Prostate gland (tissue), 2 donors: Measurements from ENCODE around the gene IPO11. TPM values are rescaled to one million over a fixed set of nuclear protein-coding genes. Genes with fewer than 3 reads are reported as not detected.
"Not testable (repeated sequence)": the region's sequence is repeated elsewhere in the genome, so short reads cannot be mapped to it uniquely, and the experiment has no call there.

Experiments used
- DNase-seq: peaks from one replicate; pipeline ENCODE4 v3.0.0-alpha.2; 2019; ENCODE audit warnings: low spot score
- H3K27ac ChIP-seq, 2 donors: fragments of 200-600 bp; sonication (generic); 2 replicates each; pipeline ENCODE4 v1.5.1; 2017 to 2019
- H3K27me3 ChIP-seq: fragments of 200-600 bp; sonication (generic); replicated peaks from 2 replicates; pipeline ENCODE4 v1.5.1; 2019; ENCODE audit not compliant: insufficient read depth
- H3K36me3 ChIP-seq, 2 donors: fragments of 200-600 bp; sonication (generic); 1 replicate in 1 of 2; 2 replicates in 1 of 2; pipeline versions ENCODE4 v1.5.1 to v1.8.1; 2017 to 2019
- H3K4me1 ChIP-seq: fragments of 200-600 bp; sonication (generic); replicated peaks from 2 replicates; pipeline ENCODE4 v1.5.1; 2019
- H3K4me3 ChIP-seq, 2 donors: fragments of 200-600 bp; sonication (generic); 2 replicates each; pipeline ENCODE4 v1.5.1; 2017 to 2019
- H3K9me3 ChIP-seq: fragments of 200-600 bp; sonication (generic); 2 replicates; pipeline ENCODE4 v1.5.1; 2017
- POLR2A ChIP-seq: fragments of 450-650 bp; IDR thresholded peaks from one replicate; pipeline ENCODE4 v1.6.1; 2016; ENCODE audit warnings: antibody characterized with exemption, mild to moderate bottlenecking
- POLR2AphosphoS5 ChIP-seq: sonication (generic); formaldehyde crosslinking; IDR thresholded peaks from one replicate; pipeline ENCODE4 v1.6.1; 2017; ENCODE audit warnings: antibody characterized with exemption
- WGBS: methylation state at CpG from one replicate; pipeline ENCODE4 v1.1.5; 2018; 5-methylcytosine and 5-hydroxymethylcytosine counted together
- intact Hi-C: fragments of 100-400 bp; cut with DNase I; formaldehyde crosslinking; loops from one replicate; pipeline ENCODE4 v1.14.2; 2022
- total RNA-seq, 2 donors: library from RNA; depleted of rRNA; stranded (reverse); fragments of >200 nt; gene quantifications; one replicate each; pipeline ENCODE4 v1.1.0, GENCODE V29; 2016
- TF ChIP-seq, protein P1 (sequence below), 4 experiments: fragments of 200-600 bp in 2 of 4; fragments of 450-650 bp in 2 of 4; sonication (generic) in 2 of 4; IDR thresholded peaks; 1 replicate in 3 of 4; 2 replicates in 1 of 4; pipeline ENCODE4 v1.5.1; 2016 to 2019; ENCODE audit warnings: antibody characterized with exemption in 4 of 4, mild to moderate bottlenecking in 2 of 4, moderate library complexity in 2 of 4

The IPO11 gene
- total RNA-seq, 2 donors from 2014 or later = 15.5 to 36.2 TPM

DNA sequence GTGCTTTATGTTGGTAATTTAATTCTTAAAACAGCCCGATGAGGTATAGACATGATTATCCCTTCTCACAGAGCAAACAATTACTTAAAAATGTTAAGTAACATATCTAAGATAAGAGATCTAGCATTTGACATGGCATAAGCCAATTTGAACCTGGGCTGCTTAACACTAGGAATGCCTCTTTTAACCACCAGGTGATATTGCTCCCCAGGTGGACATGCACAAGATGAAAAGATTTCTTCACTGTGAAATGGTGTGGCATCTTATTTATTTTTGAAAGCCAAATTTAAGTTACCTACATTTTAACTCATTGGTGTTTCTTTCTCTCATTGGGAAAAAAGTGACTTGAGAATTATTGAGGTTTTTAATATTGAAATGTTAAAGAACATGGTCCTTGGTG, 150.3 kb downstream of the IPO11 start:
- intact Hi-C loops = no loop called here
- H3K4me3 ChIP-seq = no peak overlapping the region
- no peaks in the 10 kb centered on the region for H3K9me3 ChIP-seq
- H3K27ac ChIP-seq = no peak overlapping the region
- no peak for TF ChIP-seq POLR2A
- TF ChIP-seq POLR2AphosphoS5 = no peak
- H3K4me1 ChIP-seq = no peaks in the 10 kb centered on the region
- H3K27me3 ChIP-seq = no peaks in the 10 kb centered on the region
- H3K36me3 ChIP-seq = no peaks in the 10 kb centered on the region
- 74% methylated on average over 1 of the region's 1 CpG for WGBS
- DNase-seq = no peak

DNA sequence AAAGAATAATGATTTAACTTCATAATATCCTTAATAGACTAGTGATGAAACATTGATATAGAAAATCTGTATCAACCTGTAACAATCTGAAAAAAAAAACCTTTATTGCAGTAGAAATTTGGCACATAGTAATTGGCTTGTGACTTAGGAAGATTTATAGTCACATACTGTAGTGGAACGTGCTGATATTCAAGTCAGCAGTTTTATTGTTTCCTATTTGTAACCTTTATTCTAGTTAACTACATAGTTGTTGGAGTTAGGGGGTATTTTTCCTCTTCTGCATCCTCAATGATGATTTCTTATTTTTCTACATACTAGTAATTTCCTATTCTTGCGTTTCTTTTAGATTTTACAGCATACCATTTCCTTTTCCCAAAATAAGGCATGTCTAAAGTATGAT, 151.5 kb downstream of the IPO11 start:
- H3K9me3 ChIP-seq = no peaks in the 10 kb centered on the region
- intact Hi-C loops = no loop called here
- no peak for TF ChIP-seq POLR2A
- TF ChIP-seq, protein P1, sequence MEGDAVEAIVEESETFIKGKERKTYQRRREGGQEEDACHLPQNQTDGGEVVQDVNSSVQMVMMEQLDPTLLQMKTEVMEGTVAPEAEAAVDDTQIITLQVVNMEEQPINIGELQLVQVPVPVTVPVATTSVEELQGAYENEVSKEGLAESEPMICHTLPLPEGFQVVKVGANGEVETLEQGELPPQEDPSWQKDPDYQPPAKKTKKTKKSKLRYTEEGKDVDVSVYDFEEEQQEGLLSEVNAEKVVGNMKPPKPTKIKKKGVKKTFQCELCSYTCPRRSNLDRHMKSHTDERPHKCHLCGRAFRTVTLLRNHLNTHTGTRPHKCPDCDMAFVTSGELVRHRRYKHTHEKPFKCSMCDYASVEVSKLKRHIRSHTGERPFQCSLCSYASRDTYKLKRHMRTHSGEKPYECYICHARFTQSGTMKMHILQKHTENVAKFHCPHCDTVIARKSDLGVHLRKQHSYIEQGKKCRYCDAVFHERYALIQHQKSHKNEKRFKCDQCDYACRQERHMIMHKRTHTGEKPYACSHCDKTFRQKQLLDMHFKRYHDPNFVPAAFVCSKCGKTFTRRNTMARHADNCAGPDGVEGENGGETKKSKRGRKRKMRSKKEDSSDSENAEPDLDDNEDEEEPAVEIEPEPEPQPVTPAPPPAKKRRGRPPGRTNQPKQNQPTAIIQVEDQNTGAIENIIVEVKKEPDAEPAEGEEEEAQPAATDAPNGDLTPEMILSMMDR (IDR thresholded peaks at IDR 0.05) = no peak
- no peak for TF ChIP-seq POLR2AphosphoS5
- H3K27ac ChIP-seq = no peak overlapping the region
- H3K4me3 ChIP-seq = no peak overlapping the region
- no peaks in the 10 kb centered on the region for H3K36me3 ChIP-seq
- H3K27me3 ChIP-seq = no peaks in the 10 kb centered on the region
- no peak for DNase-seq
- no peaks in the 10 kb centered on the region for H3K4me1 ChIP-seq
- 43% methylated on average over 2 of the region's 2 CpGs for WGBS

DNA sequence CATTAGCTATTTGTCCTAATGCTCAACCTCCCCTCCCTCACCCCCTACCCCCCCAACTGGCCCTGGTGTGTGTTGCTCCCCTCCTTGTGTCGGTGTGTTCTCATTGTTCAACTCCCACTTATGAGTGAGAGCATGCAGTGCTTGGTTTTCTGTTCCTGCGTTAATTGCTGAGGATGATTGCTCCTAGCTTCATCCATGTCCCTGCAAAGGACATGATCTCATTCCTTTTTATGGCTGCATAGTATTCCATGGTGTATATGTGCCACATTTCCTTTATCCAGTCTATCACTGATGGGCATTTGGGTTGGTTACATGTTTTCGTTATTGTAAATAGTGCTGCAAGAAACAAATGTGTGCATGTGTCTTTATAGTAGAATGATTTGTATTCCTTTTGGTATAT, 153.2 kb downstream of the IPO11 start:
- H3K4me1 ChIP-seq, H3K27ac ChIP-seq, intact Hi-C loops, H3K27me3 ChIP-seq, H3K4me3 ChIP-seq, H3K9me3 ChIP-seq, DNase-seq, H3K36me3 ChIP-seq: not testable (repeated sequence)
- 68% methylated on average over 3 of the region's 3 CpGs for WGBS

DNA sequence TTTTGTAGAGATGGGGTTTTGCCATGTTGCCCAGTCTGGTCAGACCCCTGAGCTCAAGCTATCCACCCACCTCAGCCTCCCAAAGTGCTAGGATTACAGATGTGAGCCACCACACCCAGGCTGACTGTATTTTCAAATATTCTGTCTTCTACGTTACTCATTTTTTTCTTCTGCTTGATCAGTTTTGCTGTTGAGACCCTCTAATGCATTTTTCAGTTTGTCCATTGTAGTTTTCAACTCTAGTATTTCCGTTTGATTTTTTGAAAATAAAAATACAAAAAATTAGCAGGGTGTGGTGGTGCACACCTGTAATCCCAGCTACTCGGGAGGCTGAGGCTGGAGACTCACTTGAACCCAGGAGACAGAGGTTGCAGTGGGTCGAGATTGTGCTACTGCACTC, 155.6 kb downstream of the IPO11 start:
- H3K27ac ChIP-seq = no peak overlapping the region
- H3K4me1 ChIP-seq = no peaks in the 10 kb centered on the region
- H3K36me3 ChIP-seq = no peaks in the 10 kb centered on the region
- 99% methylated on average over 4 of the region's 4 CpGs for WGBS
- no peak for DNase-seq
- intact Hi-C loops = no loop called here
- TF ChIP-seq POLR2AphosphoS5 (no peak), POLR2A (no peak)
- TF ChIP-seq, protein P1 (IDR thresholded peaks at IDR 0.05) = no peak
- no peak overlapping the region for H3K4me3 ChIP-seq
- no peaks in the 10 kb centered on the region for H3K9me3 ChIP-seq
- H3K27me3 ChIP-seq = no peaks in the 10 kb centered on the region

DNA sequence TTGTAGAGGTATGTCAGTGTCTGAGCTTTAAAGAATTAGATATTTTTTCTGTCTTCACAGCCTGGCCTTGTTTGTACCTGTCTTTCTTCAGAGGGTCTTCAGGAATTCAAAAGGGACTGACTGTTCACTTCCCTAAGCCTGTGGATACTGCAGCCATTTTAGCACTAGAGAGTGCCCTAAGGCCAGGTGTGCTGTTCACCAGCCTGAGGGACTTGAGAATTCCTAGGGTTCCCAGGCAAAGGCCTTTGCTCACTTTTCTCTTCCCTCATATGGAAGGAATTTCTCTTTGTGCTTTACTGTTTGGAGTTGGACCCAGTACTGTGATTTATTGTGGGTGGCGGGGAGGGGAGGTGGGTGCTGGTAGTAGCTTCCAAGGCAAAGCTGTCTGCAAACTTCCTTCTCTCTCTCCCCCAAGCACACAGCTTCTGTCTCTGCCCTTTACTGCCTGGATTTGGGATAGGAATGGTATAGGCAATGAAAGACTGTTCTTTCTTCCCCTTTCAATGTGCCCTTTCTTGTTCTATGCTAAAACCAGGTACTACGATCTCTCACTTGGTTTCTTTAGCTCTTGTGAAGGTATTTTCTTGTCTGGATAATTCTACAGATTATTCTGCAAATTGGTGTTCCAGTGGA, 156.4 kb downstream of the IPO11 start:
- Histone ChIP-seq H3K9me3 (no peaks in the 10 kb centered on the region), H3K27me3 (no peaks in the 10 kb centered on the region), H3K36me3 (no peaks in the 10 kb centered on the region), H3K4me3 (no peak overlapping the region), H3K27ac (no peak overlapping the region), H3K4me1 (no peaks in the 10 kb centered on the region)
- TF ChIP-seq POLR2AphosphoS5 (no peak), POLR2A (no peak)
- TF ChIP-seq, protein P1 (IDR thresholded peaks at IDR 0.05) = no peak
- DNase-seq = no peak
- WGBS = 79% methylated on average over 2 of the region's 2 CpGs
- intact Hi-C loops = no loop called here

DNA sequence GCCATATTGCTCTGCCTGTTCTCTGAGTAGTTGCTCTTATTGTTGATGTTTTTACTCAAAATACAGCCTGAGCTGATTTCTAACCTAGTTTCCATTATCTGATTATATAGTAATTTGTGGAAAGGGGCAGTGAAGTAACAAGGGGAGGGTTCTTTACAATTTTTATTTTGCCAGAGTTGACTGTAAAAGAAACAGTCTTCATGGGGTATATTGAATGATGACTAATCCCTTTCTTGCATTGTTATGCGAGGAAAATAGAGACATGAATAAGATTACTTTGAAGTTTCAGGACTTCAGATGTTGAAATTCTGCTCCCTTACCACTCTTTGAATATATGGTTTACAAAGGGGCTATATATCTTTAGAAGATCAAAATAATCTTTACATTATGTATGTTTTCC, 156.9 kb downstream of the IPO11 start:
- no peak for TF ChIP-seq POLR2A
- TF ChIP-seq, protein P1 (IDR thresholded peaks at IDR 0.05) = no peak
- no peak for TF ChIP-seq POLR2AphosphoS5
- 67% methylated on average over 1 of the region's 1 CpG for WGBS
- intact Hi-C loops = no loop called here

More for the DNA sequence above, 156.9 kb downstream of the IPO11 start:
- H3K4me1 ChIP-seq = no peaks in the 10 kb centered on the region
- H3K9me3 ChIP-seq = no peaks in the 10 kb centered on the region
- H3K27ac ChIP-seq = no peak overlapping the region
- no peaks in the 10 kb centered on the region for H3K36me3 ChIP-seq
- H3K4me3 ChIP-seq = no peak overlapping the region
- no peak for DNase-seq
- H3K27me3 ChIP-seq = no peaks in the 10 kb centered on the region
